GM12864 (cell line): Measurements from ENCODE around the gene FMNL2.

ENCODE experiments used
- DNase-seq: peaks from one replicate; pipeline ENCODE4 v3.0.0-alpha.2; 2011; ENCODE audit warnings: low read depth
- H3K4me3 ChIP-seq: 2 replicates; pipeline ENCODE4 v1.5.1; 2011; ENCODE audit warnings: mild to moderate bottlenecking, low read depth, low read length, control low read depth
- CTCF ChIP-seq: IDR thresholded peaks from 2 replicates; pipeline ENCODE4 v1.5.1; 2011; ENCODE audit warnings: low read depth, mild to moderate bottlenecking, moderate library complexity, low read length, control low read depth, inconsistent platforms; ENCODE audit errors: missing control alignments

Gene FMNL2

GRCh38 chr2:152337511-152337903 is 2.5 kb downstream of the FMNL2 start:
- no peak for TF ChIP-seq CTCF
- DNase-seq: no peak
- H3K4me3 ChIP-seq: no peak overlapping the region

GRCh38 chr2:152339556-152340286 is 4.7 kb downstream of the FMNL2 start:
- no peak for DNase-seq
- no peak overlapping the region for H3K4me3 ChIP-seq
- TF ChIP-seq CTCF: no peak

GRCh38 chr2:152342259-152343046 is 7.5 kb downstream of the FMNL2 start:
- no peak for DNase-seq
- no peak for TF ChIP-seq CTCF
- no peak overlapping the region for H3K4me3 ChIP-seq

- no peak for TF ChIP-seq CTCF
- H3K4me3 ChIP-seq: no peak overlapping the region
- no peak for DNase-seq
Observed at GRCh38 chr2:152343426-152343825, 8.5 kb downstream of the FMNL2 start.

- DNase-seq: no peak
- no peak overlapping the region for H3K4me3 ChIP-seq
- TF ChIP-seq CTCF: no peak
Observed at GRCh38 chr2:152344579-152345195, 9.7 kb downstream of the FMNL2 start.

GRCh38 chr2:152347076-152347475 is 12.1 kb downstream of the FMNL2 start:
- DNase-seq: no peak
- H3K4me3 ChIP-seq: no peak overlapping the region
- no peak for TF ChIP-seq CTCF
